ENCODE measurements around the gene LYRM4.

DNA sequence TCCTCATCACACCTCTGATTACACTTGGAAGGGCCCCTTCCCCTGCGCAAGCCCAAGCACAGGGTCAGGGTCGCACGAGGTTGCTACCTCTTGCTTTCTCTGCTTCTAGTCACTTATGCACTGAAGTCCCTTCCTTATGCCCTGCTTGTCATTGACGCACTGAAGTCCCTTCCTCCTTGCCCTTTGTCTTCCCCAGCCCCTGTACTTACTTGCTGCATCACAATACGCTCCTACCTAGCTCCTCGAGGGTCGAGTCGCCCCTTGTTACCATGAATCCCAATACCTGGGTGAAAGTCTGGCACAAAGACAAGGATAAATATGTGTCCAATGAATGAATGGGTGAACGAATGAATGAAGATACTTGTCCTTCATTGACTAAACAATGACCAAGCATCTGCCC lies 75.9 kb downstream of the LYRM4 start:
- TF ChIP-seq POLR2A (IDR thresholded peaks at IDR 0.05): no peak
- TF ChIP-seq CTCF (IDR thresholded peaks at IDR 0.05): no peak

Data from right lobe of liver (tissue), 4 donors.